Kidney (tissue), 14 donors: ENCODE measurements around the gene JAZF1. TPM values are rescaled to one million over a fixed set of nuclear protein-coding genes. Genes with fewer than 3 reads are reported as not detected.

Source experiments
- DNase-seq, 5 donors: peaks; one replicate each; pipeline ENCODE4 v3.0.0-alpha.2; 2013 to 2020
- FAIRE-seq: peaks from 2 replicates; lab custom pipeline; 2012; peaks lifted over from hg19 to GRCh38; lab: Jason Lieb, UNC
- H3K27ac ChIP-seq, 2 donors: one replicate each; pipeline ENCODE4 v1.7.0; 2013; ENCODE audit warnings: low read depth in 2 of 2, low read length in 2 of 2, inconsistent platforms in 1 of 2
- H3K27me3 ChIP-seq: one replicate; pipeline ENCODE4 v1.7.1; 2013; ENCODE audit warnings: low read length, inconsistent platforms; ENCODE audit not compliant: control insufficient read depth, insufficient read depth
- H3K36me3 ChIP-seq, 3 donors: one replicate each; pipeline versions ENCODE4 v1.7.0 to v1.7.1; 2013; ENCODE audit warnings: low read length in 3 of 3, control low read depth in 1 of 3, inconsistent platforms in 1 of 3; ENCODE audit not compliant: insufficient read depth in 3 of 3, control insufficient read depth in 2 of 3
- H3K4me1 ChIP-seq, 3 donors: one replicate each; pipeline versions ENCODE4 v1.7.0 to v1.7.1; 2013; ENCODE audit warnings: low read length in 3 of 3, inconsistent platforms in 1 of 3, low read depth in 1 of 3; ENCODE audit not compliant: control insufficient read depth in 2 of 3, insufficient read depth in 2 of 3
- H3K4me3 ChIP-seq, 3 donors: one replicate each; pipeline versions ENCODE4 v1.7.0 to v1.8.1; 2013; ENCODE audit warnings: low read length in 3 of 3, control low read depth in 1 of 3, inconsistent platforms in 1 of 3
- H3K9ac ChIP-seq, 3 donors: one replicate each; pipeline versions ENCODE4 v1.7.0 to v1.7.1; 2013; ENCODE audit warnings: low read length in 3 of 3, control low read depth in 1 of 3, inconsistent platforms in 1 of 3
- H3K9me3 ChIP-seq, 3 donors: one replicate each; pipeline versions ENCODE4 v1.7.0 to v1.7.1; 2013; ENCODE audit warnings: low read length in 3 of 3, control low read depth in 1 of 3, inconsistent platforms in 1 of 3; ENCODE audit not compliant: control insufficient read depth in 2 of 3, insufficient read depth in 1 of 3
- CTCF ChIP-seq: IDR thresholded peaks from 3 replicates; pipeline ENCODE4 v1.5.1; 2012; ENCODE audit warnings: mild to moderate bottlenecking, moderate library complexity, borderline replicate concordance; ENCODE audit not compliant: insufficient read depth; ENCODE audit errors: extremely low read depth
- intact Hi-C: fragments of 100-400 bp; cut with DNase I; formaldehyde crosslinking; loops from one replicate; pipeline ENCODE4 v1.11.1; 2022
- polyA plus RNA-seq: library from polyadenylated mRNA; stranded (reverse); fragments of 350-450 nt; fragmentation: Illumina TruSeq; extraction: RNeasy Lipid Tissue Mini Kit (QIAGEN cat#74804); gene quantifications from one replicate; pipeline ENCODE4 v1.2.3, GENCODE V29; 2014; ENCODE audit warnings: low read depth, low replicate concordance; ENCODE audit not compliant: insufficient read depth
- total RNA-seq: library from RNA; stranded (reverse); fragmentation: NEBNext Ultra II Directional; extraction: Animal tissue kit (Norgen Biotek cat#: 25700); gene quantifications from one replicate; pipeline ENCODE4 v1.2.1, GENCODE V29; 2021
- donor health status: control.
- donor health status: control.
- donor health status: control.
- donor health status: control.
- donor health status: control.
- donor health status: DM: yes; HTN: yes; CAD: no.
- donor health status: Normal renal cell carcinoma (clear cell type).

The JAZF1 gene
- total and polyA plus RNA-seq, 2 donors from 2014 or later, result 5.7 to 13.1 TPM

DNA sequence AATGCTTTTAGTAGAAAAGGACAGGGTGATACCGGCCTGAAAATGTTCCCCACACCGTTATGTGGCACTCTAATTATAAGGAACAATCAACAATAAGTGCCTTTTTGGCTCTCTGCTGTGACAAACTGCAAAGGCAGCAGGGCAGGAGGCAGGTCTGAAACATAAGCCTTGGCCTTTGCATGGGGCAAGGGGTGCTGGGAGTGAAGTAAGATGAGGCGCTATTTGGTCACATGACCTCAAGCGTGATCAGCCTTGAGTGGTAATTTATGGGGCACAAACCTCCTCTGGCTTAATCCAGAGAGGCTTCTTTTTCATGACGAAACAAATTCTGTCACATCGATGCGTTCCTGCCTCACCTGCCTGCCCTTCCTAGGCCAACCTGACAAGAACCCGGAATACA lies 237.9 kb downstream of the JAZF1 start:
- FAIRE-seq (no peak), DNase-seq (peak in 3 of 5 donors; percentile 71 to 79 (median 78))
- TF ChIP-seq CTCF, result no peak
- Histone ChIP-seq H3K27me3 (no peaks in the 10 kb centered on the region), H3K27ac (no peak overlapping the region), H3K4me1 (no peaks in the 10 kb centered on the region), H3K9ac (no peak overlapping the region), H3K9me3 (peaks cover 0 to 2% (median 0%) of the 10 kb centered on the region in 3 donors), H3K36me3 (no peaks in the 10 kb centered on the region), H3K4me3 (no peak overlapping the region)
- intact Hi-C loops, result no loop called here

DNA sequence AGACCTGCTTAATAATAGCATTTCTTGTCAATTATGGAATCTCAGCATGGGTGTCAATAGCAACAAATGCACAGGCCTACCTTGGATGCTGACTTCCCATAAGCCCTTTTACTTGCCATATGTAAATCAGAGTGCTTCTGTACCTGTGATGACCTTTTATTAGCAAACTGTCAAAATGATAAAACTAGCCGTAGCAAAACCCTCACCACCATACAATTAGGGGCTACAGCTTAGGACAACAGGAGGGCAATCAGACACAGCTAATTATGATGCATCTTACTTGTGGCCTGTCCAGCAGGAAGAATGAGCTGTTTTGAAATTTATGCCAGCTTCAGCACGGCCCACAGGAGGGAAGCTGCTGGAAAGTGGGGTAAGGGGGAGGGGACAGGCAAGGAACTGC lies 239.1 kb downstream of the JAZF1 start:
- FAIRE-seq (no peak), DNase-seq (no peak)
- no peak overlapping the region for H3K9ac ChIP-seq
- H3K4me3 ChIP-seq, result no peak overlapping the region
- no peaks in the 10 kb centered on the region for H3K4me1 ChIP-seq
- no peak for TF ChIP-seq CTCF
- H3K27me3 ChIP-seq, result no peaks in the 10 kb centered on the region
- no peak overlapping the region for H3K27ac ChIP-seq
- no peaks in the 10 kb centered on the region for H3K36me3 ChIP-seq
- peaks cover 0 to 2% (median 0%) of the 10 kb centered on the region in 3 donors for H3K9me3 ChIP-seq
- intact Hi-C loops, result no loop called here

- Histone ChIP-seq H3K9me3 (peaks cover 0 to 2% (median 0%) of the 10 kb centered on the region in 3 donors), H3K9ac (no peak overlapping the region), H3K4me1 (no peaks in the 10 kb centered on the region), H3K27me3 (no peaks in the 10 kb centered on the region), H3K36me3 (no peaks in the 10 kb centered on the region), H3K4me3 (no peak overlapping the region), H3K27ac (no peak overlapping the region)
- DNase-seq (no peak), FAIRE-seq (no peak)
- intact Hi-C loops, result no loop called here
- TF ChIP-seq CTCF, result no peak
Measured at GRCh38 chr7:27940341-27940740, 240.3 kb downstream of the JAZF1 start.

GRCh38 chr7:27939893-27940292 lies 240.7 kb downstream of the JAZF1 start:
- H3K27ac ChIP-seq, result no peak overlapping the region
- intact Hi-C loops, result no loop called here

More at GRCh38 chr7:27939893-27940292, 240.7 kb downstream of the JAZF1 start:
- no peak for TF ChIP-seq CTCF
- H3K4me1 ChIP-seq, result no peaks in the 10 kb centered on the region
- no peak for DNase-seq
- FAIRE-seq, result no peak
- no peaks in the 10 kb centered on the region for H3K27me3 ChIP-seq
- H3K9me3 ChIP-seq, result peaks cover 0 to 2% (median 0%) of the 10 kb centered on the region in 3 donors
- H3K36me3 ChIP-seq, result no peaks in the 10 kb centered on the region
- no peak overlapping the region for H3K4me3 ChIP-seq
- no peak overlapping the region for H3K9ac ChIP-seq
